ENCODE measurements around the gene BANF2. TPM values are rescaled to one million over a fixed set of nuclear protein-coding genes. Genes with fewer than 3 reads are reported as not detected.

BANF2 gene
- total and polyA plus RNA-seq, 2 of the 8 experiments (the other 6 are each of a cell fraction or from before 2014, with no cell fraction given) = not detected

DNA sequence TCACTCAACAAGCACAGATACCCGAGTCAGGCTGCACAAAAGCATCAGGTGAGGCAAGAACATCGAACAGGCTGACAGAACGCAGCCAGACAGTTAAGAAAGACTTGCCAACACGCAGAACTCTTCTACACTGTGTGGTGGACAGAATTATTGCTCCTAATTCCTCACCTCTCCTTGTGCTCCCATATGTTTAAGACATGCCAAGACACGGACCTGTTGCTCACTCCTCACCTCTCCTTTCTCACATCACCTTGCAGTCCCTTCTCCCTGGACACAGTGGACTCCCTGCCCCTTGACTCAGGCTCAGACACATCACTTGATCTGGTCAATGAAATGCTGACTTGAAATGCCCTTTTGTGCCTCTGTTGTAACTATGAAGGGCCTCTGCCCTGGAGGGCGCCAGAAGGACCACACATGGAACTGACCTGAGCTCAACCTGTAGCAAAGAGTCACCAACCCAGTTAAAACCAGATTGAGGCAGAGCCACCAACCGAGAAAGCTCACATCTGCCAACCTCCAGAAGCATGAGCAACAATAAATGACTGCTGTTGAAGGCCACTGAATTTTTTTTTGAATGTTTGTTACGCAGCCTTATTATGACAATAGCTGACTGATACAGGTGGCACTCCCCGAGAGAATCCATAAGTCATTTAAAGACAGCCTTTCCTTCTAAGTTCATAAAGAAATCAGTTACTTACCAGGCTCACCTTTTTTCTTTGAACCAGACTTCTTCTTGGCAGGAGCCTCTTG lies 41.7 kb upstream of the BANF2 start:
- ChIA-PET POLR2A (ENCODE audit: partially characterized antibody) (interaction anchor here (1.3 kb wide), 1 partner anchor 8 kb away, joined by 4 read pairs; no protein-coding TSS in a partner anchor), CTCF (ENCODE audit: partially characterized antibody) (interaction anchor here (1.0 to 5.9 kb wide), 3 partner anchors 8 to 280 kb away, joined by 3 to 26 read pairs (median 12); partner anchors contain the start of gene RRBP1)
- Histone ChIP-seq H4K8ac (ENCODE audit: extremely low read depth, insufficient read depth, low read length) (no peak overlapping the region), H3K23me2 (ENCODE audit: low read depth, low read length) (no peaks in the 10 kb centered on the region), H3K4me1 (replicated peaks in 1 of 4; ENCODE audit: control insufficient read depth in 3 of 4, insufficient read depth in 4 of 4, low read length in 3 of 4) (peaks cover 6 to 11% (median 8%) of the 10 kb centered on the region in 4 experiments; a peak in 5 of 7 replicates), H3K79me2 (ENCODE audit: control insufficient read depth in 1 of 2, insufficient read depth in 2 of 2, low read length in 2 of 2) (peaks cover 5 to 74% of the 10 kb centered on the region in 2 experiments; a peak in 3 of 4 replicates), H2AFZ (ENCODE audit: low read length) (no peak overlapping the region), H2BK5ac (ENCODE audit: low read depth, low read length) (peak overlapping the region; percentile 66; the same call in 1 of the 2 replicates), H3K79me1 (ENCODE audit: low read depth, low read length) (peaks cover 19% of the 10 kb centered on the region), H3K4me2 (ENCODE audit: insufficient read depth in 1 of 2, low read depth in 2 of 2, low read length in 2 of 2) (no peak overlapping the region), H2AK5ac (ENCODE audit: low read depth, low read length) (no peak overlapping the region), H3K36me3 (ENCODE audit: control insufficient read depth in 2 of 4, insufficient read depth in 4 of 4, low read length in 3 of 4) (peaks cover 0 to 20% (median 10%) of the 10 kb centered on the region in 4 experiments; a peak in 5 of 8 replicates), H2BK20ac (ENCODE audit: low read length) (peak overlapping the region; percentile 76; the same call in 1 of the 2 replicates), H3K4me3 (ENCODE audit: extremely low read depth in 1 of 4, insufficient read depth in 2 of 4, low read depth in 3 of 4, low read length in 4 of 4) (no peak overlapping the region), H3K56ac (replicated peaks; ENCODE audit: insufficient read length, low read depth, low read length) (no peak overlapping the region), H2BK15ac (ENCODE audit: low read length) (no peak overlapping the region), H3K27ac (ENCODE audit: low read depth, low read length) (no peak overlapping the region), H4K5ac (ENCODE audit: insufficient read length, low read depth, low read length) (no peak overlapping the region), H3K23ac (ENCODE audit: insufficient read length) (no peak overlapping the region), H3K18ac (ENCODE audit: extremely low read depth, low read length) (no peak overlapping the region), H3K9ac (replicated peaks in 1 of 4; ENCODE audit: extremely low read depth in 1 of 4, low read depth in 3 of 4, low read length in 3 of 4) (no peak overlapping the region), H2BK12ac (ENCODE audit: low read depth, low read length) (no peak overlapping the region; the same call in 1 of the 2 replicates), H4K91ac (replicated peaks; ENCODE audit: insufficient read length, low read length) (no peak overlapping the region), H3K9me3 (ENCODE audit: insufficient read depth in 2 of 2, low read depth in 1 of 2, low read length in 1 of 2) (peaks cover 6 to 13% of the 10 kb centered on the region in 2 experiments), H2BK120ac (replicated peaks; ENCODE audit: low read depth, low read length) (no peak overlapping the region), H3K14ac (ENCODE audit: insufficient read length) (no peak overlapping the region), H4K20me1 (replicated peaks in 1 of 2; ENCODE audit: control insufficient read depth in 1 of 2, insufficient read depth in 2 of 2, low read length in 2 of 2) (peaks cover under 1 to 8% of the 10 kb centered on the region in 2 experiments), H3K27me3 (replicated peaks in 1 of 4; ENCODE audit: control insufficient read depth in 3 of 4, extremely low read depth in 1 of 4, insufficient read depth in 3 of 4, low read length in 3 of 4) (no peaks in the 10 kb centered on the region), H3K4ac (replicated peaks; ENCODE audit: insufficient read length, low read depth, low read length) (no peak overlapping the region)
- 93% methylated on average over 9 of the region's 9 CpGs; no CpG with 5 or more reads in 1 of the 2 experiments for WGBS, 2 experiments (ENCODE audit: extremely low coverage in 1 of 2, insufficient coverage in 1 of 2, insufficient read length in 1 of 2, insufficient replicate concordance in 2 of 2, low coverage in 1 of 2, low lambda C conversion rate in 2 of 2, missing lambda C conversion rate in 1 of 2)
- FAIRE-seq (no peak), DNase-seq (ENCODE audit: low read depth in 1 of 2, low spot score in 2 of 2) (no peak)
- peak; percentile 74; the same call in 1 of the 2 replicates for TF ChIP-seq KDM1A (IDR thresholded peaks at IDR 0.05; ENCODE audit: borderline replicate concordance, low read length)
- TF ChIP-seq, protein P1, sequence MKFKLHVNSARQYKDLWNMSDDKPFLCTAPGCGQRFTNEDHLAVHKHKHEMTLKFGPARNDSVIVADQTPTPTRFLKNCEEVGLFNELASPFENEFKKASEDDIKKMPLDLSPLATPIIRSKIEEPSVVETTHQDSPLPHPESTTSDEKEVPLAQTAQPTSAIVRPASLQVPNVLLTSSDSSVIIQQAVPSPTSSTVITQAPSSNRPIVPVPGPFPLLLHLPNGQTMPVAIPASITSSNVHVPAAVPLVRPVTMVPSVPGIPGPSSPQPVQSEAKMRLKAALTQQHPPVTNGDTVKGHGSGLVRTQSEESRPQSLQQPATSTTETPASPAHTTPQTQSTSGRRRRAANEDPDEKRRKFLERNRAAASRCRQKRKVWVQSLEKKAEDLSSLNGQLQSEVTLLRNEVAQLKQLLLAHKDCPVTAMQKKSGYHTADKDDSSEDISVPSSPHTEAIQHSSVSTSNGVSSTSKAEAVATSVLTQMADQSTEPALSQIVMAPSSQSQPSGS (IDR thresholded peaks at IDR 0.05; ENCODE audit: low read length) = no peak
